Loucy (cell line): ENCODE data around the gene LHFPL3.

Experiments
- H2AFZ ChIP-seq: fragments of 200-600 bp; sonication (generic); 2 replicates; pipeline ENCODE4 v1.6.0; 2016; ENCODE audit warnings: antibody characterized with exemption, mild to moderate bottlenecking, low read length, moderate library complexity
- H3F3A ChIP-seq: fragments of 200-600 bp; 2 replicates; pipeline ENCODE4 v1.6.0; 2016; ENCODE audit warnings: antibody characterized with exemption, low read depth, mild to moderate bottlenecking
- H3K27me3 ChIP-seq: fragments of 200-600 bp; sonication (generic); 2 replicates; pipeline ENCODE4 v1.6.1; 2014; ENCODE audit warnings: low read length, mild to moderate bottlenecking; ENCODE audit not compliant: insufficient read depth, poor library complexity, severe bottlenecking
- H3K36me3 ChIP-seq: fragments of 200-600 bp; sonication (generic); 2 replicates; pipeline ENCODE4 v1.6.1; 2016; ENCODE audit warnings: low read length; ENCODE audit not compliant: insufficient read depth
- H3K4me1 ChIP-seq: fragments of 200-600 bp; sonication (generic); 2 replicates; pipeline ENCODE4 v1.5.1; 2014; ENCODE audit warnings: low read length, mild to moderate bottlenecking; ENCODE audit not compliant: insufficient read depth, poor library complexity, severe bottlenecking
- H3K4me2 ChIP-seq: fragments of 200-600 bp; sonication (generic); 2 replicates; pipeline ENCODE4 v1.6.0; 2014; ENCODE audit warnings: antibody characterized with exemption, low read length, low read depth, mild to moderate bottlenecking; ENCODE audit not compliant: poor library complexity, severe bottlenecking
- H3K4me3 ChIP-seq: fragments of 200-600 bp; sonication (generic); 2 replicates; pipeline ENCODE4 v1.5.1; 2014; ENCODE audit warnings: low read length, mild to moderate bottlenecking, mixed read lengths; ENCODE audit not compliant: poor library complexity, severe bottlenecking
- H3K79me2 ChIP-seq: fragments of 200-600 bp; sonication (generic); 2 replicates; pipeline ENCODE4 v1.6.1; 2014; ENCODE audit warnings: low read length; ENCODE audit not compliant: insufficient read depth
- H3K9ac ChIP-seq: fragments of 200-600 bp; sonication (generic); 2 replicates; pipeline ENCODE4 v1.6.0; 2014; ENCODE audit warnings: mild to moderate bottlenecking, low read depth, low read length, moderate library complexity; ENCODE audit not compliant: poor library complexity, severe bottlenecking
- H3K9me2 ChIP-seq: fragments of 200-600 bp; sonication (generic); replicated peaks from 2 replicates; pipeline ENCODE4 v1.6.1; 2016; ENCODE audit warnings: low read depth, low read length, mixed read lengths
- H3K9me3 ChIP-seq: fragments of 200-600 bp; sonication (generic); 2 replicates; pipeline ENCODE4 v1.6.1; 2014; ENCODE audit warnings: mild to moderate bottlenecking, antibody characterized with exemption, low read length, low read depth; ENCODE audit not compliant: insufficient read depth
- H4K20me1 ChIP-seq: fragments of 200-600 bp; sonication (generic); 2 replicates; pipeline ENCODE4 v1.6.0; 2014; ENCODE audit warnings: antibody characterized with exemption, low read length, mild to moderate bottlenecking; ENCODE audit not compliant: insufficient read depth, poor library complexity, severe bottlenecking
- EZH2phosphoT487 ChIP-seq: fragments of 200-600 bp; IDR thresholded peaks from 2 replicates; pipeline ENCODE4 v1.6.1; 2018; ENCODE audit warnings: antibody characterized with exemption, mild to moderate bottlenecking, moderate library complexity, borderline replicate concordance
- TF ChIP-seq, protein P1 (sequence below): fragments of 200-600 bp; sonication (generic); conservative IDR thresholded peaks from 2 replicates; pipeline ENCODE4 v1.5.1; 2014; ENCODE audit warnings: mild to moderate bottlenecking, antibody characterized with exemption, low read length

Gene LHFPL3

DNA sequence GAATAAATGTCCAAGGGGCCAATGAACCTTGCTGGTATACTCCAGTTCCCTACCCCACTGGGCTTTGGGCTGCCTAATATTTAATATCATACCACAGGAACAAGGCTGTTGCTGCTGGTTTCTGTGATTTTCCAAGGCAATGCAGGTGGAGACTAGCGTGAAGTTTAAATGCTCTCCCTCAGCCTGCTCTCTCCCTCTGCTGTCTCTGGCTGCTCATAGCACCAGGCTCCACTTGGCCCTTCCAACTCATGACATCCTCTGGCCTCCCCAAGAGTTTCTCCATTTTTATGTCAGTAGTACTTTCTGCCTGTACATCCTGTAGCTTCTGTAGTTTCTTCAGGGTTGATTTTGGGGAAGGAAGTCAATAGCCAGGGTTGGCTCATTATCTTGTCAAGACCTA is 103.5 kb downstream of the LHFPL3 start:
- TF ChIP-seq EZH2phosphoT487 = no peak
- TF ChIP-seq, protein P1, sequence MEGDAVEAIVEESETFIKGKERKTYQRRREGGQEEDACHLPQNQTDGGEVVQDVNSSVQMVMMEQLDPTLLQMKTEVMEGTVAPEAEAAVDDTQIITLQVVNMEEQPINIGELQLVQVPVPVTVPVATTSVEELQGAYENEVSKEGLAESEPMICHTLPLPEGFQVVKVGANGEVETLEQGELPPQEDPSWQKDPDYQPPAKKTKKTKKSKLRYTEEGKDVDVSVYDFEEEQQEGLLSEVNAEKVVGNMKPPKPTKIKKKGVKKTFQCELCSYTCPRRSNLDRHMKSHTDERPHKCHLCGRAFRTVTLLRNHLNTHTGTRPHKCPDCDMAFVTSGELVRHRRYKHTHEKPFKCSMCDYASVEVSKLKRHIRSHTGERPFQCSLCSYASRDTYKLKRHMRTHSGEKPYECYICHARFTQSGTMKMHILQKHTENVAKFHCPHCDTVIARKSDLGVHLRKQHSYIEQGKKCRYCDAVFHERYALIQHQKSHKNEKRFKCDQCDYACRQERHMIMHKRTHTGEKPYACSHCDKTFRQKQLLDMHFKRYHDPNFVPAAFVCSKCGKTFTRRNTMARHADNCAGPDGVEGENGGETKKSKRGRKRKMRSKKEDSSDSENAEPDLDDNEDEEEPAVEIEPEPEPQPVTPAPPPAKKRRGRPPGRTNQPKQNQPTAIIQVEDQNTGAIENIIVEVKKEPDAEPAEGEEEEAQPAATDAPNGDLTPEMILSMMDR = no peak
- H3K4me2 ChIP-seq = no peak overlapping the region
- H3K9me3 ChIP-seq = no peaks in the 10 kb centered on the region
- H4K20me1 ChIP-seq = no peaks in the 10 kb centered on the region
- H3K4me1 ChIP-seq = no peaks in the 10 kb centered on the region
- H3K79me2 ChIP-seq = no peaks in the 10 kb centered on the region
- no peaks in the 10 kb centered on the region for H3K27me3 ChIP-seq
- no peak overlapping the region for H3K4me3 ChIP-seq
- no peak overlapping the region for H2AFZ ChIP-seq
- no peaks in the 10 kb centered on the region for H3F3A ChIP-seq
- H3K36me3 ChIP-seq = no peaks in the 10 kb centered on the region
- H3K9me2 ChIP-seq = no peaks in the 10 kb centered on the region
- no peak overlapping the region for H3K9ac ChIP-seq

DNA sequence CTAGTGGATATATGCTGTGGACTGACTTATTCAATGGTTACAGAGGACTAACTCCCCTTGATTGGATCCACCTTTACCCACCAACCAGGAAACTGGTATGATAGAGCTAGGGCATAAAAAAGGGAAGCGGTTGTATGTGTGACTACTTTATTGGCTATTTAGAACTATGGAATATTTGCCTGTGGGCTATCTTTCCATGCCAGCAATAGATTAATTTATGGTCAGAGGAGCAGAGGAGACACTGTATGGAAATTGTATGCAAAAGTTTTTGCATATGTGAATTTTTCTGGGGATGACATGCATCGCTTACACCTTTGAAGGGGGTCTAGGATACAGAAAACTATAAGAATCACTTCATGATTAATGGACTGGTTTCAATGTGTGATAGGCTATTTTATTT is 105.7 kb downstream of the LHFPL3 start:
- no peaks in the 10 kb centered on the region for H3K4me1 ChIP-seq
- no peaks in the 10 kb centered on the region for H3F3A ChIP-seq
- no peaks in the 10 kb centered on the region for H3K27me3 ChIP-seq
- H3K4me3 ChIP-seq = no peak overlapping the region
- H3K79me2 ChIP-seq = no peaks in the 10 kb centered on the region
- no peaks in the 10 kb centered on the region for H4K20me1 ChIP-seq
- no peak overlapping the region for H3K4me2 ChIP-seq
- no peak for TF ChIP-seq EZH2phosphoT487
- TF ChIP-seq, protein P1 = no peak
- H3K9me3 ChIP-seq = no peaks in the 10 kb centered on the region
- H2AFZ ChIP-seq = no peak overlapping the region
- no peaks in the 10 kb centered on the region for H3K9me2 ChIP-seq
- H3K36me3 ChIP-seq = no peaks in the 10 kb centered on the region
- no peak overlapping the region for H3K9ac ChIP-seq

- Histone ChIP-seq H3K27me3 (no peaks in the 10 kb centered on the region), H4K20me1 (no peaks in the 10 kb centered on the region), H3K9me2 (no peaks in the 10 kb centered on the region), H3K4me3 (no peak overlapping the region), H3K36me3 (no peaks in the 10 kb centered on the region), H3K9ac (no peak overlapping the region), H3K4me1 (no peaks in the 10 kb centered on the region), H2AFZ (no peak overlapping the region), H3K9me3 (no peaks in the 10 kb centered on the region), H3K4me2 (no peak overlapping the region), H3K79me2 (no peaks in the 10 kb centered on the region), H3F3A (no peaks in the 10 kb centered on the region)
- TF ChIP-seq EZH2phosphoT487 = no peak
- TF ChIP-seq, protein P1 = no peak
These were observed 114.1 kb downstream of the LHFPL3 start for GRCh38 chr7:104442481-104442880.
